HepG2 (cell line): ENCODE data around the gene CDH8. TPM values are rescaled to one million over a fixed set of nuclear protein-coding genes. Genes with fewer than 3 reads are reported as not detected.

Experiments used
- ATAC-seq: fragments of 200-7000 bp; cut with Tn5 transposase; 3 replicates; pipeline ENCODE4 v1.9.1; 2020; ENCODE audit warnings: mild to moderate bottlenecking, moderate library complexity
- BruUV-seq: library from RNA; stranded (reverse); fragments of 400-500 nt; replicated peaks from 2 replicates; lab custom pipeline; 2021; lab: Mats Ljungman, UMichigan
- CTCF ChIA-PET: fragments of 300-600 bp; formaldehyde crosslinking; extraction: SDS; loops from one replicate; lab custom pipeline; 2021; ENCODE audit warnings: low total read pairs, inconsistent platforms, low intra/inter-chr PET ratio; lab: Yijun Ruan, JAX
- POLR2A ChIA-PET: fragments of 350-600 bp; sonication (Branson Sonifier 250); formaldehyde crosslinking; loops from one replicate; lab custom pipeline; 2020; ENCODE audit warnings: antibody characterized with exemption, inconsistent platforms; lab: Yijun Ruan, JAX
- DNase-seq: peaks from one replicate; pipeline ENCODE4 v3.0.0-alpha.2; 2015; ENCODE audit warnings: low spot score
- FAIRE-seq: peaks from 3 replicates; lab custom pipeline; 2011; peaks lifted over from hg19 to GRCh38; lab: Jason Lieb, UNC
- H2AFZ ChIP-seq: one replicate; pipeline ENCODE4 v1.6.1; 2011; ENCODE audit warnings: low read length, inconsistent platforms
- H3K27ac ChIP-seq: fragments of 300-600 bp; 3 replicates; pipeline ENCODE4 v1.8.0; 2011; ENCODE audit warnings: mixed run types, mild to moderate bottlenecking, mixed read lengths, low read length, inconsistent platforms; ENCODE audit not compliant: insufficient read depth; ENCODE audit errors: extremely low read length
- H3K27me3 ChIP-seq, 2 experiments: fragments of 200-600 bp in 1 of 2; 2 replicates in 1 of 2; 3 replicates in 1 of 2; pipeline versions ENCODE4 v1.6.0 to v1.8.0; 2011; ENCODE audit warnings: low read length in 2 of 2, mild to moderate bottlenecking in 2 of 2, moderate library complexity in 2 of 2, inconsistent platforms in 1 of 2; ENCODE audit not compliant: insufficient read depth in 2 of 2, control insufficient read depth in 1 of 2
- H3K36me3 ChIP-seq, 2 experiments: fragments of 200-600 bp in 1 of 2; replicated peaks in 1 of 2; 2 replicates in 1 of 2; 3 replicates in 1 of 2; pipeline versions ENCODE4 v1.5.1 to v1.8.0; 2011; ENCODE audit warnings: low read length in 2 of 2, inconsistent platforms in 1 of 2; ENCODE audit not compliant: insufficient read depth in 2 of 2, control insufficient read depth in 1 of 2
- H3K4me1 ChIP-seq: 2 replicates; pipeline ENCODE4 v1.5.1; 2012; ENCODE audit warnings: low read length, inconsistent platforms; ENCODE audit not compliant: insufficient read depth
- H3K4me2 ChIP-seq: 2 replicates; pipeline ENCODE4 v1.6.0; 2011; ENCODE audit warnings: low read depth, low read length, inconsistent platforms
- H3K4me3 ChIP-seq, 3 experiments: fragments of 200-600 bp in 1 of 3; sonication (generic), shearing (Covaris generic) in 1 of 3; replicated peaks in 1 of 3; 2 replicates each; pipeline ENCODE4 v1.5.1; 2011 to 2016; ENCODE audit warnings: low read length in 3 of 3, inconsistent platforms in 2 of 3, low read depth in 2 of 3, mild to moderate bottlenecking in 2 of 3, control low read depth in 1 of 3, mixed read lengths in 1 of 3; ENCODE audit not compliant: insufficient read depth in 1 of 3
- H3K79me2 ChIP-seq: one replicate; pipeline ENCODE4 v1.6.1; 2011; ENCODE audit warnings: low read length, inconsistent platforms; ENCODE audit not compliant: insufficient read depth
- H3K9ac ChIP-seq: 2 replicates; pipeline ENCODE4 v1.6.0; 2011; ENCODE audit warnings: mild to moderate bottlenecking, low read depth, low read length, inconsistent platforms; ENCODE audit not compliant: insufficient read depth
- H3K9me3 ChIP-seq: 2 replicates; pipeline ENCODE4 v1.5.1; 2012; ENCODE audit warnings: mild to moderate bottlenecking, low read length
- H4K20me1 ChIP-seq: 2 replicates; pipeline ENCODE4 v1.6.0; 2011; ENCODE audit warnings: inconsistent platforms, mild to moderate bottlenecking, low read length, moderate library complexity; ENCODE audit not compliant: insufficient read depth
- BRCA1 ChIP-seq: sonication (generic); formaldehyde crosslinking; IDR thresholded peaks from 2 replicates; pipeline ENCODE4 v1.4.0; 2020; ENCODE audit warnings: missing genetic modification reagents
- DR1 ChIP-seq: sonication (generic); formaldehyde crosslinking; IDR thresholded peaks from 2 replicates; pipeline ENCODE4 v1.8.0; 2021; ENCODE audit warnings: mild to moderate bottlenecking, missing genetic modification reagents, inconsistent platforms
- FOXA3 ChIP-seq: IDR thresholded peaks from 2 replicates; pipeline ENCODE4 v1.6.1; 2016; ENCODE audit warnings: missing genetic modification reagents, missing compliant biosample characterization
- FOXO4 ChIP-seq: sonication (generic); formaldehyde crosslinking; conservative IDR thresholded peaks from 2 replicates; pipeline ENCODE4 v1.8.1; 2023; ENCODE audit warnings: missing genetic modification reagents
- JARID2 ChIP-seq: sonication (generic); formaldehyde crosslinking; IDR thresholded peaks from 2 replicates; pipeline ENCODE4 v1.8.1; 2023; ENCODE audit warnings: missing genetic modification reagents, inconsistent platforms; ENCODE audit not compliant: insufficient replicate concordance
- MED1 ChIP-seq: sonication (generic); formaldehyde crosslinking; IDR thresholded peaks from 2 replicates; pipeline ENCODE4 v1.4.0; 2020; ENCODE audit warnings: missing genetic modification reagents
- MIER2 ChIP-seq: IDR thresholded peaks from 2 replicates; pipeline ENCODE4 v1.6.1; 2016; ENCODE audit warnings: missing biosample characterization, missing genetic modification reagents
- MIXL1 ChIP-seq: IDR thresholded peaks from 2 replicates; pipeline ENCODE4 v1.6.1; 2016
- NR2F2 ChIP-seq: IDR thresholded peaks from 2 replicates; pipeline ENCODE4 v1.6.1; 2012; ENCODE audit warnings: low read depth, inconsistent platforms, borderline replicate concordance
- NRL ChIP-seq: sonication (generic); formaldehyde crosslinking; IDR thresholded peaks from 2 replicates; pipeline ENCODE4 v1.5.0; 2020; ENCODE audit warnings: missing genetic modification reagents, mild to moderate bottlenecking, moderate library complexity, borderline replicate concordance
- RXRB ChIP-seq: IDR thresholded peaks from 2 replicates; pipeline ENCODE4 v1.6.1; 2016; ENCODE audit warnings: borderline replicate concordance, missing genetic modification reagents, missing compliant biosample characterization
- ZNF121 ChIP-seq: sonication (generic); formaldehyde crosslinking; IDR thresholded peaks from 2 replicates; pipeline ENCODE4 v1.5.0; 2020; ENCODE audit warnings: mild to moderate bottlenecking, missing genetic modification reagents
- ZNF557 ChIP-seq: sonication (generic); formaldehyde crosslinking; IDR thresholded peaks from 2 replicates; pipeline ENCODE4 v1.4.0; 2020; ENCODE audit warnings: missing genetic modification reagents
- ZNF678 ChIP-seq: sonication (generic); formaldehyde crosslinking; IDR thresholded peaks from 2 replicates; pipeline ENCODE4 v1.4.0; 2020; ENCODE audit warnings: mild to moderate bottlenecking, missing genetic modification reagents
- ZNF761 ChIP-seq: sonication (generic); formaldehyde crosslinking; conservative IDR thresholded peaks from 2 replicates; pipeline ENCODE4 v1.4.0; 2020; ENCODE audit warnings: mild to moderate bottlenecking, missing genetic modification reagents
- ZNF800 ChIP-seq: sonication (generic); formaldehyde crosslinking; IDR thresholded peaks from 2 replicates; pipeline ENCODE4 v1.4.0; 2020; ENCODE audit warnings: missing genetic modification reagents
- ZNF83 ChIP-seq: sonication (generic); formaldehyde crosslinking; IDR thresholded peaks from 2 replicates; pipeline ENCODE4 v1.4.0; 2020; ENCODE audit warnings: missing genetic modification reagents, mild to moderate bottlenecking, borderline replicate concordance
- ZSCAN31 ChIP-seq: sonication (generic); formaldehyde crosslinking; IDR thresholded peaks from 2 replicates; pipeline ENCODE4 v1.5.0; 2020; ENCODE audit warnings: low read depth, mild to moderate bottlenecking, missing genetic modification reagents
- WGBS: methylation state at CpG from one replicate; pipeline ENCODE4 v1.1.6; 2017; ENCODE audit warnings: low lambda C conversion rate; 5-methylcytosine and 5-hydroxymethylcytosine counted together
- in situ Hi-C: cut with HindIII; loops from 2 replicates; pipeline ENCODE4 v1.10.0; 2017; ENCODE audit warnings: low pct_unique_long_range_greater_than_20kb; ENCODE audit not compliant: extremely low pct_ligation_motif_present
- intact Hi-C: fragments of 100-400 bp; cut with micrococcal nuclease; formaldehyde crosslinking; loops from one replicate; pipeline ENCODE4 v1.10.0; 2022; ENCODE audit not compliant: unreplicated experiment
- polyA plus RNA-seq, 8 experiments: library from polyadenylated mRNA; depleted of rRNA in 3 of 8; stranded (reverse) in 7 of 8; unstranded in 1 of 8; fragments of >200 nt; fragmentation: Illumina TruSeq in 4 of 8; extraction: Trizol in 4 of 8; gene quantifications; 2 replicates each; pipeline versions ENCODE4 v1.2.1 to v1.2.3, GENCODE V29; 2011 to 2016; ENCODE audit warnings: low read depth in 4 of 8, missing spikeins in 1 of 8, mixed read lengths in 1 of 8; ENCODE audit not compliant: insufficient read depth in 1 of 8
- total RNA-seq, 5 experiments: library from RNA; depleted of rRNA; stranded (reverse); fragments of >200 nt; fragmentation: Illumina TruSeq; extraction: Trizol; gene quantifications; 2 replicates each; pipeline ENCODE4 v1.2.3, GENCODE V29; 2016; ENCODE audit warnings: low read depth in 1 of 5
- TF ChIP-seq, protein P1 (sequence below): sonication (generic); formaldehyde crosslinking; IDR thresholded peaks from 2 replicates; pipeline ENCODE4 v1.4.0; 2020; ENCODE audit warnings: mild to moderate bottlenecking, missing genetic modification reagents
- TF ChIP-seq, protein P2 (sequence below): sonication (generic); formaldehyde crosslinking; IDR thresholded peaks from 2 replicates; pipeline ENCODE4 v1.8.1; 2023; ENCODE audit warnings: missing genetic modification reagents, mild to moderate bottlenecking, borderline replicate concordance

CDH8 gene
- total and polyA plus RNA-seq, 2 of the 13 experiments (the other 11 are each of a cell fraction or from before 2014, with no cell fraction given), result not detected

DNA sequence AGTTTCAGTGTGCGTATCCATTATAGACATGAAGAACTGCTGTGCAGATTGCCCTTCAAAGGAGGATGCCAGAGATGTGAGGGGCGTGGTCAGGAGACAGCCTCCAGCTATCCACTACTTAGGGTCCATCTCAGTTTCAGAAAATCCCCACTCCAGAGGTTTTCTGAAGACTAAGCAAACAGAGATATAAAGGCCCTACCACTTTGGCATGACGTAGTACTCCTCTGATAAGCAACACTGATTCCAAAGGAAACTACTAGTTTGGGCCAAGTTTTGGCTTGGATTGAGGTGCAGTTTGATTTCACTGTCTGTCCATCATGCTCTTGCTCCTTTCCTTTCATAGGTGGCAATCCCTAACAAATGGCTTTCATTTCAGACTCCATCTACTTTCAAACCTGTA is 228.7 kb downstream of the CDH8 start:
- no peaks in the 10 kb centered on the region for H4K20me1 ChIP-seq
- H3K4me1 ChIP-seq, result no peaks in the 10 kb centered on the region
- DNase-seq, result no peak
- no peaks in the 10 kb centered on the region for H3K27me3 ChIP-seq
- in situ Hi-C loops (no loop called here), intact Hi-C loops (no loop called here)
- FAIRE-seq, result no peak
- H3K36me3 ChIP-seq, result no peaks in the 10 kb centered on the region
- CTCF ChIA-PET, result no interaction called here
- TF ChIP-seq NR2F2 (no peak), FOXA3 (CRISPR knock-in tag) (no peak), FOXO4 (CRISPR knock-in tag) (no peak), ZNF678 (CRISPR knock-in tag) (no peak), DR1 (no peak), NRL (no peak), ZNF557 (no peak), ZNF761 (no peak), MIXL1 (CRISPR knock-in tag) (no peak), ZSCAN31 (CRISPR knock-in tag) (no peak), ZNF121 (CRISPR knock-in tag) (no peak), BRCA1 (CRISPR knock-in tag) (no peak), MED1 (CRISPR knock-in tag) (no peak), JARID2 (no peak), ZNF800 (CRISPR knock-in tag) (no peak), ZNF83 (no peak), RXRB (CRISPR knock-in tag) (no peak), MIER2 (CRISPR knock-in tag) (no peak)
- TF ChIP-seq, protein P1, sequence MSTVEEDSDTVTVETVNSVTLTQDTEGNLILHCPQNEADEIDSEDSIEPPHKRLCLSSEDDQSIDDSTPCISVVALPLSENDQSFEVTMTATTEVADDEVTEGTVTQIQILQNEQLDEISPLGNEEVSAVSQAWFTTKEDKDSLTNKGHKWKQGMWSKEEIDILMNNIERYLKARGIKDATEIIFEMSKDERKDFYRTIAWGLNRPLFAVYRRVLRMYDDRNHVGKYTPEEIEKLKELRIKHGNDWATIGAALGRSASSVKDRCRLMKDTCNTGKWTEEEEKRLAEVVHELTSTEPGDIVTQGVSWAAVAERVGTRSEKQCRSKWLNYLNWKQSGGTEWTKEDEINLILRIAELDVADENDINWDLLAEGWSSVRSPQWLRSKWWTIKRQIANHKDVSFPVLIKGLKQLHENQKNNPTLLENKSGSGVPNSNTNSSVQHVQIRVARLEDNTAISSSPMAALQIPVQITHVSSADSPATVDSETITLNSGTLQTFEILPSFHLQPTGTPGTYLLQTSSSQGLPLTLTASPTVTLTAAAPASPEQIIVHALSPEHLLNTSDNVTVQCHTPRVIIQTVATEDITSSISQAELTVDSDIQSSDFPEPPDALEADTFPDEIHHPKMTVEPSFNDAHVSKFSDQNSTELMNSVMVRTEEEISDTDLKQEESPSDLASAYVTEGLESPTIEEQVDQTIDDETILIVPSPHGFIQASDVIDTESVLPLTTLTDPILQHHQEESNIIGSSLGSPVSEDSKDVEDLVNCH (CRISPR knock-in tag), result no peak
- TF ChIP-seq, protein P2, sequence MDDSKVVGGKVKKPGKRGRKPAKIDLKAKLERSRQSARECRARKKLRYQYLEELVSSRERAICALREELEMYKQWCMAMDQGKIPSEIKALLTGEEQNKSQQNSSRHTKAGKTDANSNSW (CRISPR knock-in tag), result no peak
- H2AFZ ChIP-seq, result no peak overlapping the region
- no peaks in the 10 kb centered on the region for H3K79me2 ChIP-seq
- BruUV-seq, result no TSS peak
- no peak overlapping the region for H3K4me2 ChIP-seq
- H3K27ac ChIP-seq, result no peak overlapping the region
- peaks cover 19% of the 10 kb centered on the region for H3K9me3 ChIP-seq
- 49% methylated on average over 3 of the region's 3 CpGs for WGBS
- H3K9ac ChIP-seq, result no peak overlapping the region
- H3K4me3 ChIP-seq, result no peak overlapping the region
- no peak for ATAC-seq
- POLR2A ChIA-PET, result no interaction called here
